Stimulated activated CD8-positive, alpha-beta memory T cell treated with anti-CD3 and anti-CD28 coated beads, Interleukin-15, amount 100 ng/mL, for 48 hours (primary cell): ENCODE results near the gene CEPT1.

ENCODE experiments used
- DNase-seq, 2 donors: peaks; one replicate each; pipeline ENCODE4 v3.0.0-alpha.2; 2020; ENCODE audit warnings: low read depth in 2 of 2

CEPT1 gene

GRCh38 chr1:111192658-111193519 lies 52.9 kb downstream of the CEPT1 start:
- DNase-seq = no peak

GRCh38 chr1:111193712-111194480 lies 53.9 kb downstream of the CEPT1 start:
- DNase-seq = no peak

GRCh38 chr1:111195002-111195684 lies 55.1 kb downstream of the CEPT1 start:
- DNase-seq = no peak

- no peak for DNase-seq
These were observed 56.2 kb downstream of the CEPT1 start for GRCh38 chr1:111196213-111196612.

GRCh38 chr1:111197598-111198284 lies 57.7 kb downstream of the CEPT1 start:
- peak in 1 of 2 donors; percentile 39 for DNase-seq

- DNase-seq = no peak
These were observed 58.8 kb downstream of the CEPT1 start for GRCh38 chr1:111198836-111199235.

GRCh38 chr1:111199329-111199728 lies 59.3 kb downstream of the CEPT1 start:
- no peak for DNase-seq

GRCh38 chr1:111199881-111200801 lies 60.1 kb downstream of the CEPT1 start, which contains the start of gene DENND2D:
Gene DENND2D, minus strand, starts transcription at chr1:111200646. Its CDS starts 187 bp downstream, at chr1:111200459.
- DNase-seq = peak; percentile 63 to 68

GRCh38 chr1:111200802-111201161 lies 60.8 kb downstream of the CEPT1 start:
- no peak for DNase-seq

GRCh38 chr1:111201275-111202090 lies 61.5 kb downstream of the CEPT1 start:
- no peak for DNase-seq

GRCh38 chr1:111202366-111202706 lies 62.3 kb downstream of the CEPT1 start:
- no peak for DNase-seq

- no peak for DNase-seq
These were observed 62.9 kb downstream of the CEPT1 start for GRCh38 chr1:111202707-111203623.

GRCh38 chr1:111203681-111204200 lies 63.7 kb downstream of the CEPT1 start:
- peak; percentile 83 to 84 for DNase-seq

GRCh38 chr1:111204201-111204982 lies 64.4 kb downstream of the CEPT1 start:
- DNase-seq = peak; percentile 55 to 62

- no peak for DNase-seq
These were observed 65.1 kb downstream of the CEPT1 start for GRCh38 chr1:111204983-111205713.

- DNase-seq = no peak
These were observed 65.7 kb downstream of the CEPT1 start for GRCh38 chr1:111205714-111206050.

- DNase-seq = no peak
These were observed 68.9 kb downstream of the CEPT1 start for GRCh38 chr1:111208921-111209320.
